Measurements from ENCODE around the gene NUBPL. TPM values are rescaled to one million over a fixed set of nuclear protein-coding genes. Genes with fewer than 3 reads are reported as not detected.
"Not testable (repeated sequence)": the region's sequence is repeated elsewhere in the genome, so short reads cannot be mapped to it uniquely, and the experiment has no call there.

The NUBPL gene
- total and polyA plus RNA-seq, 8 donors: 10.1 to 19.0 (median 16.9) TPM

DNA sequence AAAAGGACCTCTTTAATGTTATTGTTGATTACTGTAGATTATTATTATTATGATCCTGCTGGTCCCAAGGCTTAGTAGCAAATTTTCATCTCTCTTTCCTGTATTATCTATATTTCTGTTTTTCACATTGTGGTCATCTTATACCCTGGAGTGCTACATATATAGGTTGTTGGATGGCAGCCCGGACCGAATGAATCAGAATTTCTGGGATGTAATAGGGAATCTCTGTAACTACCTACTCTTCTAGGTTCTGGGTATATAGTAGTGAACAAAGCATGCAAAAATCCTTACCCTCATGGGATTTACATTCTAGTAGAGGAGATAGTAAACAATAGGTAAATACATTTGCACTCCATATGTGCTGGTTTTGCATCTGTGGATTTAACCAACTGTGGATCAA lies 31.4 kb downstream of the NUBPL start:
- no peak overlapping the region for H3K4me3 ChIP-seq
- DNase-seq (no peak), ATAC-seq (no peak)
- intact Hi-C loops (cut with DNase I): no loop called here
- no peaks in the 10 kb centered on the region for H3K36me3 ChIP-seq
- no peaks in the 10 kb centered on the region for H3K9me3 ChIP-seq
- H3K27ac ChIP-seq: no peak overlapping the region
- H3K27me3 ChIP-seq: no peaks in the 10 kb centered on the region
- no peaks in the 10 kb centered on the region for H3K4me1 ChIP-seq
- TF ChIP-seq, protein P1, sequence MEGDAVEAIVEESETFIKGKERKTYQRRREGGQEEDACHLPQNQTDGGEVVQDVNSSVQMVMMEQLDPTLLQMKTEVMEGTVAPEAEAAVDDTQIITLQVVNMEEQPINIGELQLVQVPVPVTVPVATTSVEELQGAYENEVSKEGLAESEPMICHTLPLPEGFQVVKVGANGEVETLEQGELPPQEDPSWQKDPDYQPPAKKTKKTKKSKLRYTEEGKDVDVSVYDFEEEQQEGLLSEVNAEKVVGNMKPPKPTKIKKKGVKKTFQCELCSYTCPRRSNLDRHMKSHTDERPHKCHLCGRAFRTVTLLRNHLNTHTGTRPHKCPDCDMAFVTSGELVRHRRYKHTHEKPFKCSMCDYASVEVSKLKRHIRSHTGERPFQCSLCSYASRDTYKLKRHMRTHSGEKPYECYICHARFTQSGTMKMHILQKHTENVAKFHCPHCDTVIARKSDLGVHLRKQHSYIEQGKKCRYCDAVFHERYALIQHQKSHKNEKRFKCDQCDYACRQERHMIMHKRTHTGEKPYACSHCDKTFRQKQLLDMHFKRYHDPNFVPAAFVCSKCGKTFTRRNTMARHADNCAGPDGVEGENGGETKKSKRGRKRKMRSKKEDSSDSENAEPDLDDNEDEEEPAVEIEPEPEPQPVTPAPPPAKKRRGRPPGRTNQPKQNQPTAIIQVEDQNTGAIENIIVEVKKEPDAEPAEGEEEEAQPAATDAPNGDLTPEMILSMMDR (IDR thresholded peaks at IDR 0.05): no peak

DNA sequence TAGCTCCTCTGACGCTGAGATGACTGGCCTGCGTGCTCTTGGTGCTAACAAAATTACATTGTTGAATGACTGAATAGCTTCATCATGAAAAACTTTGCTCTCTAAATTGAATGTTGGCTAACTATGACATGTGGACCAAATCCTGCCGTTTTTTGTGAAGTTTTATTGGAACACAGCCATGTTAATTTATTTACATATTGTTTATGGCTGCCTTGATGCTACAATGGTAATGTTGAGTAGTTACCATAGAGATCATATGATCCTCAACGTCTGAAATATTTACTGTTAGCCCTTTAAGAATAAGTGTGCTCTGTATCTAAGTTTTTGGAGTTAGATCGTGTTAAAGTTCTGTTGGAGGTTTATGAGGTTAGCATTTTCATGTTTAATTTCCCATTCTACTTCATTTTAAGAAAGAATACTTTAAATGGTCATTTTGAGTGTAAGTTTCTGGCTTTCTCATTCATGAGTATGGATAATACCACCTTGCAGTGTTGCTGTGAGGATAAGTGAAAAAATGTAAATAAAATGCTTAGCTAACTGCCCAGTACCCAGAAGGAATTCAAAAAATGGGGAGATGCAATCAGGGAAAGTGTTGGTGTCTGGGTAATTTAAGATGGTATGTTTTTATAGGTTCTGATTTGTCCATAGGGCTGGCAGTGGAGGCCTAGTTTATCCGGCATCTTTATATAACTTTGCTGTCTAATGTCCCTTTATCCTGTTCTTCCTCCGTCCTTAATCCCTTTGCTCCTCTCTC lies 35.3 kb downstream of the NUBPL start:
- H3K27ac ChIP-seq: no peak overlapping the region
- TF ChIP-seq, protein P1 (IDR thresholded peaks at IDR 0.05): no peak
- no peak overlapping the region for H3K4me3 ChIP-seq
- H3K9me3 ChIP-seq: peaks cover 0 to 4% of the 10 kb centered on the region in 2 donors
- no peaks in the 10 kb centered on the region for H3K4me1 ChIP-seq
- intact Hi-C loops (cut with DNase I): no loop called here
- H3K27me3 ChIP-seq: no peaks in the 10 kb centered on the region
- no peak for DNase-seq
- H3K36me3 ChIP-seq: peaks cover 0 to 8% of the 10 kb centered on the region in 2 donors
- ATAC-seq: no peak

DNA sequence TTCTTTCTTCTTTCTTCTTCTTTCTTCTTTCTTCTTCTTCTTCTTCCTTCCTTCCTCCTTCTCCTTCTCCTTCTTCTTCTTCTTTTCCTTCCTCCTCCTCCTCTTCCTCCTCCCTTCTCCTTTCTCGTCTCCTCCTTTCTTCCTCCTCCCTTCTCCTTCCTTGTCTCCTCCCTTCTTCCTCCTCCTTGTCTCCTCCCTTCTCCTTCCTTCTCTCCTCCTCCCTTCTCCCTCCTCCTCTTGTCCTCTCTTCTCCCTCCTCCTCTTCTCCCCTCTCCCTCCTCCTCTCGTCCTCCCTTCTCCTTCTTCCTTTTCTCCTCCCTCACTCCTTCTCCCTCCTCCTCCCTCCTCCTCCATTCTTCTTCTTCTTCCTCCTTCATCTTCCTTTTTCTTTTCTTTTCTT lies 44.5 kb downstream of the NUBPL start:
- TF ChIP-seq, protein P1 (IDR thresholded peaks at IDR 0.05): no peak
- Histone ChIP-seq H3K27ac (no peak overlapping the region), H3K4me1 (no peaks in the 10 kb centered on the region), H3K27me3 (no peaks in the 10 kb centered on the region), H3K9me3 (peaks cover 0 to 4% of the 10 kb centered on the region in 2 donors), H3K36me3 (peaks cover 0 to 3% of the 10 kb centered on the region in 2 donors), H3K4me3 (no peak overlapping the region)
- intact Hi-C loops (cut with DNase I): no loop called here
- no peak for DNase-seq
- no peak for ATAC-seq

DNA sequence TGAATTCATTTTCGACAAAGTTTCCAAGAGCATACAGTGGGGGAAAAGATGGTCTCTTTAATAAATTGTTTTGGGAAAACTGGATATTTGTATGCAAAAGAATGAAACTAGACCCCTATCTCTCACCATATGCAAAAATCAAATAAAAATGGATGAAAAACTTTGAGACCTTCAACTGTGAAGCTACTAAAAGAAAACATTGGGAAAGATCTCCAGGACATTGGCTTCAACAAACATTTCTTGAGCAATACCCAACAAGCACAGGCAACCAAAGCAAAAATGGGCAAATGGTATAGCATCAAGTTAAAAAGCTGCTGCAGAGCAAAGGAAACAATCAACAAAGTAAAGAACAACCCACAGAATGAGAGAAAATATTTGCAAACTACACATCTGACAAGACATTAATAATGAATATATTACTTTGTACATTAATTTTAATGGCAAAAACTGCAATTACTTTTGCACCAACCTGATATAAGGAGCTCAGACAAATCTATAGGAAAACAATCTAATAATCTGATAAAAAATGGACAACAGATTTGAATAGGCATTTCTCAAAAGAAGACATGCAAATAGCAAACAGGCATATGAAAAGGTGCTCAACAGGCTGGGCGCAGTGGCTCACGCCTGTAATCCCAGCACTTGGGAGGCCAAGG lies 50.7 kb downstream of the NUBPL start:
- no peaks in the 10 kb centered on the region for H3K27me3 ChIP-seq
- TF ChIP-seq, protein P1 (IDR thresholded peaks at IDR 0.05): no peak
- no peak overlapping the region for H3K4me3 ChIP-seq
- no peaks in the 10 kb centered on the region for H3K4me1 ChIP-seq
- intact Hi-C loops (cut with DNase I): no loop called here
- no peaks in the 10 kb centered on the region for H3K36me3 ChIP-seq
- H3K9me3 ChIP-seq: peaks cover 0 to 13% of the 10 kb centered on the region in 2 donors
- H3K27ac ChIP-seq: no peak overlapping the region
- no peak for DNase-seq
- ATAC-seq: no peak

DNA sequence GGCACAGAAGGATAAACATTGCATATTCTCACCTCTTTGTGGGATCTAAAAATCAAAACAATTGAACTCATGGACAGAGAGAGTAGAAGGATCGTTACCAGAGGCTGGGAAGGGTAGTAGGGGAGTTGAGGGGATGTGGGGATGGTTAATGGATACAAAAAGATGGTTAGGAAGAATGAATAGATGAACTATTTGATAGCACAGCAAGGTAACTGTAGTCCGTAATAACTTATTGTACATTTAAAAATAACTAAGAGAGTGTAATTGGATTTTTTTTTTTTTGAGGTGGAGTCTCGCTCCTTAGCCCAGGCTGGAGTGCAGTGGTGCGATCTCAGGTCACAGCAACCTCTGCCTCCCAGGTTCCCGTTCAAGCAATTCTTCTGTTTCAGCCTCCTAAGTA lies 52.0 kb downstream of the NUBPL start:
- intact Hi-C loops (cut with DNase I): no loop called here
- H3K4me3 ChIP-seq: no peak overlapping the region
- no peaks in the 10 kb centered on the region for H3K27me3 ChIP-seq
- H3K9me3 ChIP-seq: peaks cover 0 to 13% of the 10 kb centered on the region in 2 donors
- ATAC-seq: no peak
- DNase-seq: no peak
- TF ChIP-seq, protein P1 (IDR thresholded peaks at IDR 0.05): no peak
- no peak overlapping the region for H3K27ac ChIP-seq
- no peaks in the 10 kb centered on the region for H3K36me3 ChIP-seq
- H3K4me1 ChIP-seq: no peaks in the 10 kb centered on the region

DNA sequence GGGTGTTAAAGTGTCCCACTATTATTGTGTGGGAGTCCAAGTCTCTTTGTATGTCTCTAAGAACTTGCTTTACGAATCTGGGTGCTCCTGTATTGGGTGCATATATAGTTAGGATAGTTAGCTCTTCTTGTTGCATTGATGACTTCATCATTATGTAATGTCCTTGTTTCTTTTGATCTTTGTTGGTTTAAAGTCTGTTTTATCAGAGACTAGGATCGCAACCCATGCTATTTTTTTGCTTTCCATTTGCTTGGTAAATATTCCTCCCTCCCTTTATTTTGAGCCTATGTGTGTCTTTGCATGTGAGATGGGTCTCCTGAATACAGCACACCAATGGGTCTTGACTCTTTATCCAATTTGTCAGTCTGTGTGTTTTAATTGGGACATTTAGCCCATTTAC lies 57.7 kb downstream of the NUBPL start:
- Histone ChIP-seq H3K36me3 (peaks cover 0 to 20% of the 10 kb centered on the region in 2 donors), H3K9me3 (peaks cover 0 to 45% of the 10 kb centered on the region in 2 donors)
- H3K4me1 ChIP-seq; DNase-seq; H3K4me3 ChIP-seq; H3K27me3 ChIP-seq; H3K27ac ChIP-seq; ATAC-seq; intact Hi-C loops (cut with DNase I): not testable (repeated sequence)
